ENCODE data around the gene CTNNA3.
"Not testable (repeated sequence)": the region's sequence is repeated elsewhere in the genome, so short reads cannot be mapped to it uniquely, and the experiment has no call there.

The CTNNA3 gene

GRCh38 chr10:66467042-66467441 lies 1229.0 kb downstream of the CTNNA3 start:
- no peak for DNase-seq

- no peak for DNase-seq
Observed at GRCh38 chr10:66466622-66467021, 1229.4 kb downstream of the CTNNA3 start.

- no peak for DNase-seq
Observed at GRCh38 chr10:66463611-66464010, 1232.4 kb downstream of the CTNNA3 start.

- no peak for DNase-seq
Observed at GRCh38 chr10:66457629-66458028, 1238.4 kb downstream of the CTNNA3 start.

- DNase-seq = no peak
Observed at GRCh38 chr10:66455304-66455703, 1240.7 kb downstream of the CTNNA3 start.

GRCh38 chr10:66440568-66440967 lies 1255.4 kb downstream of the CTNNA3 start:
- DNase-seq = no peak

- no peak for DNase-seq
Observed at GRCh38 chr10:66414943-66415342, 1281.1 kb downstream of the CTNNA3 start.

- no peak for DNase-seq
Observed at GRCh38 chr10:66405566-66405965, 1290.4 kb downstream of the CTNNA3 start.

GRCh38 chr10:66398669-66399068 lies 1297.3 kb downstream of the CTNNA3 start:
- DNase-seq = no peak

GRCh38 chr10:66394342-66395063 lies 1301.5 kb downstream of the CTNNA3 start:
- no peak for DNase-seq

GRCh38 chr10:66390926-66391325 lies 1305.1 kb downstream of the CTNNA3 start:
- no peak for DNase-seq

GRCh38 chr10:66381045-66381444 lies 1315.0 kb downstream of the CTNNA3 start:
- no peak for DNase-seq

GRCh38 chr10:66378117-66378876 lies 1317.7 kb downstream of the CTNNA3 start:
- DNase-seq = no peak

- no peak for DNase-seq
Observed at GRCh38 chr10:66368146-66368545, 1327.8 kb downstream of the CTNNA3 start.

- DNase-seq = no peak
Observed at GRCh38 chr10:66366163-66366562, 1329.8 kb downstream of the CTNNA3 start.

GRCh38 chr10:66365686-66366085 lies 1330.3 kb downstream of the CTNNA3 start:
- DNase-seq = no peak

- no peak for DNase-seq
Observed at GRCh38 chr10:66362522-66362921, 1333.5 kb downstream of the CTNNA3 start.

- not testable (repeated sequence) for DNase-seq
Observed at GRCh38 chr10:66353822-66354221, 1342.2 kb downstream of the CTNNA3 start.

- no peak for DNase-seq
Observed at GRCh38 chr10:66353422-66353821, 1342.6 kb downstream of the CTNNA3 start.

GRCh38 chr10:66350622-66351399 lies 1345.2 kb downstream of the CTNNA3 start:
- no peak for DNase-seq

GRCh38 chr10:66349726-66350125 lies 1346.3 kb downstream of the CTNNA3 start:
- no peak for DNase-seq

GRCh38 chr10:66349076-66349475 lies 1346.9 kb downstream of the CTNNA3 start:
- DNase-seq = no peak

GRCh38 chr10:66337211-66337610 lies 1358.8 kb downstream of the CTNNA3 start:
- DNase-seq = no peak

GRCh38 chr10:66336791-66337190 lies 1359.2 kb downstream of the CTNNA3 start:
- no peak for DNase-seq
